ENCODE results near the gene XRCC5.

The XRCC5 gene

GRCh38 chr2:216179015-216179414 is 69.9 kb downstream of the XRCC5 start:
- TF ChIP-seq, protein P1, sequence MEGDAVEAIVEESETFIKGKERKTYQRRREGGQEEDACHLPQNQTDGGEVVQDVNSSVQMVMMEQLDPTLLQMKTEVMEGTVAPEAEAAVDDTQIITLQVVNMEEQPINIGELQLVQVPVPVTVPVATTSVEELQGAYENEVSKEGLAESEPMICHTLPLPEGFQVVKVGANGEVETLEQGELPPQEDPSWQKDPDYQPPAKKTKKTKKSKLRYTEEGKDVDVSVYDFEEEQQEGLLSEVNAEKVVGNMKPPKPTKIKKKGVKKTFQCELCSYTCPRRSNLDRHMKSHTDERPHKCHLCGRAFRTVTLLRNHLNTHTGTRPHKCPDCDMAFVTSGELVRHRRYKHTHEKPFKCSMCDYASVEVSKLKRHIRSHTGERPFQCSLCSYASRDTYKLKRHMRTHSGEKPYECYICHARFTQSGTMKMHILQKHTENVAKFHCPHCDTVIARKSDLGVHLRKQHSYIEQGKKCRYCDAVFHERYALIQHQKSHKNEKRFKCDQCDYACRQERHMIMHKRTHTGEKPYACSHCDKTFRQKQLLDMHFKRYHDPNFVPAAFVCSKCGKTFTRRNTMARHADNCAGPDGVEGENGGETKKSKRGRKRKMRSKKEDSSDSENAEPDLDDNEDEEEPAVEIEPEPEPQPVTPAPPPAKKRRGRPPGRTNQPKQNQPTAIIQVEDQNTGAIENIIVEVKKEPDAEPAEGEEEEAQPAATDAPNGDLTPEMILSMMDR (IDR thresholded peaks at IDR 0.05) = no peak

DNA sequence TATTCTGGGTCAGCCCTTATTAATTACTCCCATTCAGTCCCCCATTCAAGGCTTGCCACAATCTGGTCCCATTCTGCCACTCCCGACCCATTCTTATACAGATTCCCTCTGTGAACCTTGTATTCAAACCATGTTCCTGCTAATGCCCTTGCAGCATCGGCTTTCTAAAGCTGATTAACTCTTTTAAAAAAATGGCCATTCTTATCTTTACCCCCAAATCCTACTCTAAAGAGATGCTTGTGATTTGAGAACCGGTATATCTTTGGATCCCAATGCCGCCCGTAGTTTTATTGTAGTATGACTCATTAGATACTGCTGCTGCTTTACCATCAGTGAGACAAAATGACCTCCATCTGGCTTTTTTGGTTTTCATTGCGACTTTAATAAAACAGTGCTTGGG is 72.2 kb downstream of the XRCC5 start:
- TF ChIP-seq, protein P1 (IDR thresholded peaks at IDR 0.05) = no peak

GRCh38 chr2:216181953-216182461 is 72.9 kb downstream of the XRCC5 start:
- TF ChIP-seq, protein P1 (IDR thresholded peaks at IDR 0.05) = no peak

DNA sequence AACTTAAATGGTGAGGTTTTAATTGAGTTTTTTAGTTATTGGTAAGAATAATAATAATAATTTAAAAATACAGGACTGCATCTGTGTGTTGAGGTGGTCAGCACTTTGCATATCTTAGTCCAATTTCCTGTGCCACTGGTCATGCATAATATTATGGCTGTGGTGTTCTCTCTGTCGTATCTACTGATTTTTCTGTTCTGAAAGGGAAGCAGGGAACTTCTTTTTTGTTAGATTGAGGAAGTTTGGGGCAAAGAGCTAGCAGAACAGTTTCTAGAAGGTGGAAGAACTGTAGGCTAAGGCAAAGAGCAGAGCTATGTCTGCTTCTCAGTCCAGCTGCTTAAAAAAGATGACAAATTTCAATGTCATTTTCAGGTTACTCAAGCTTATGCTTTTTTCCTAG is 74.3 kb downstream of the XRCC5 start:
- TF ChIP-seq, protein P1 (IDR thresholded peaks at IDR 0.05) = no peak

DNA sequence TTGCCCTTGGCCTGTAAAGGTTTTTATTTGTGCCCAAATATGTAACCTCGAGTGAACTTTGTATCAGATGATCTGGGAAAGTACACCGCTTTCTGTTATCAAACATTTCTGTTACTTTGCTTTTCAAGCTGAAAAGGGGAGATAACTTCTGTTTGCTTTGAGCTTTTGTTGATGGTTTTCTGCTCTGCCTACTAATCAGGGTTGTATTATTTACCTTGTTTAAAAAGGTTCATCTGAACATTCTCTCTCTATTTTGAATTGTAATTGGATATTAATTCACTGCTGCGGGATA is 79.4 kb downstream of the XRCC5 start:
- TF ChIP-seq, protein P1 (IDR thresholded peaks at IDR 0.05) = no peak

- TF ChIP-seq, protein P1 (IDR thresholded peaks at IDR 0.05) = no peak
Measured at GRCh38 chr2:216188956-216189355, 79.8 kb downstream of the XRCC5 start.

DNA sequence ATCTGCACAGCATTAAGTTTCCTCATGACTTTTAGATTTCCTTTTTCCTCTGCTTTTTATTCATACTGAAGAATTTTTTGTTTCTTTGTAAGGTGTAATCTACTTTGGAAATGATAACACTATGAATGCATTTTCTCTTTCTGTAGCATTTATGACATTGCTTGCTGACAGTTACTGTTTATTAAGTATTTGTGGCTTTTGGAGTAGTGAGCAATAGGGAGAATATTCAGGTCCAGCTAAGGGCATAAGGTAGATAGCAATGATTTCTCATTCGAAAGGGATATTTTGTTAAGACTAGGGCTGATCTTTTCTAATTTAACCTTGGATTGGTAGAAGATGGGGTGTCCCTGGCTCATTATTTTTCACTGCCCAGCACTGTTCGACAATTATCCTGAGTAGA is 80.3 kb downstream of the XRCC5 start:
- TF ChIP-seq, protein P1 (IDR thresholded peaks at IDR 0.05) = no peak

DNA sequence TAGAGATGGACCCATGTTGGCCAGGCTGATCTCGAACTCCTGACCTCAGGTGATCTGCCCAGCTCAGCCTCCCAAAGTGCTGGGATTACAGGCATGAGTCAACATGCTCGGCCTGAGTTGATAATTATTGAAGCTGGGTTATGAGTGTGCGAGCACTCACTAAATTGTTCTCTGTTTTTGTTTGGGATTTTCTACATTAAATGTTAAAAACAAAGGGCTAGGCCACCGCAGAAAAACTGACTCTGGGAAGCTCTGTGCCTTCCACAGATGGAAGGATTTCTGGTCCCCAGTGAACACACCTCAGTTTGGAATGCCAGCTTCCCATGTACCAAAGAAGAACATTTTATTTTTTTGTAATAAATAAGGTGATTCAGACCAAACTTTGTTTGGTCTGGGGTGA is 83.0 kb downstream of the XRCC5 start:
- TF ChIP-seq, protein P1 (IDR thresholded peaks at IDR 0.05) = no peak

All from LNCAP (cell line).